HG03103 (cell line): ENCODE results near the gene RFNG.
A peak's percentile ranks its signal among the peaks of the same experiment; 100 is the strongest.
"Not testable (repeated sequence)": the region's sequence is repeated elsewhere in the genome, so short reads cannot be mapped to it uniquely, and the experiment has no call there.

Source experiments
- ATAC-seq: cut with Tn5 transposase; IDR thresholded peaks from one replicate; pipeline ENCODE4 v1.9.1; 2021; ENCODE audit warnings: low read depth; ENCODE audit not compliant: unreplicated experiment

Gene RFNG

DNA sequence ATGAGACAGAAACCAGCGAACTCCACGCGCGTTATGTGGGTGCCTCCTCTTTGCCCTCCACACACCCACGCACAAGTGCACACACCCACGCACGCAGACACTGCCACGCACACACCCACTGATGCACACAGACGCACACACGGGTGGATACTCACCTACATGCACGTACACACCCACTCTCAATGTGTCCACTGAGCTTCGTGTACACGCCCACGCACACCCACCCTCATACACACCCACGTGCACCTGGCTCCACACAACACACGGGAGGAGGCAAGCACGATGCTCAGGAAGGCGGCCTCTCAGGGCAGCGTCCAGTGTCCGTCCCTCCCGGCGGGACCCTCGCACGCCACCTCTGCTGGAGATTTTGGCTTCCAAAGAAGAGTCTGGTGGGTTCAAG, 4.2 kb downstream of the RFNG start:
- ATAC-seq = no peak

DNA sequence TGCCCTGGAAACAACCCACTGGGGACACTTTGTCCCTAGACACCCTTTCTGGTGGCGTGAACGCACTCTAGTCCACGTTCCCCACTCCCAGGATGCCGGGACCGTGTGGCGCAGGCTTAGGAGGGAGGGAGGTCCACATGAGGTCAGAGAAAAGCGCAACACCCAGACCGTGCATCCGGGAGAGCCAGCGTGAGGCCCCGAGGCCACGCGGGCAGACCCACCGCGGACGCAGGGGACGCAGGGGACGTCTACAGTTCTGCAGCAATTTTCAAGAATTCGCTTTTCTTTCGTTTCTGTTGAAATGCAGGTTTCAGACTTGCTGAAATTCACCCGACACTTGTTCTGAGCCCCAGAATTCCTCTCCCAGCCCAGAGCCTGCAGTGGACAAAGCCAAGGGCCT, 4.7 kb downstream of the RFNG start:
- no peak for ATAC-seq

DNA sequence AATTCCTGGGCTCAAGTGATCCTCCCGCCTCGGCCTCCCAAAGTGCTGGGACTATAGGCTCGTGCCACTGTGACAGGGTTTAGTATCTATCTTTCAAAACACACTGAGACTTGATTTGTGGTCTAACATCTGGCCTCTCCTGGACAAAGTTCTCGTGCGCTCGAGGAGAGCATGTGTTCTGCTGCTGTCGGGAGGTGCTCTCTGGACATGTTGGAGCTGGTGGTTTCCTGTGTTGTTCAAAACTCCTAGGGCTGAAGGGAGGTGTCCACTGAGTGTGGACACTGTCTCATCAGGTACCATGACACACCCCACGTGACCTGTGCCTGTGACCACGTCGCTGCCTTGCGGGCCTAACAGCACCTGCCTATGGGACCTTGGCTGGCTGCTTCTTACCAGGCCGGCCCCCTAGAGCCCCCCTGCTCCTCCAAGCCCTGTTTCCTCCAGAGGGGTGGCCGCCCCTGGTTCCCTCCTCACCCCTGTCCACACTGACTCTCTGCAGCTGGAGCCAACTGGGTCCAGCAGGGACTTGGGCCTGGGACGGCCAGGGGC, 5.6 kb downstream of the RFNG start:
- ATAC-seq = no peak

DNA sequence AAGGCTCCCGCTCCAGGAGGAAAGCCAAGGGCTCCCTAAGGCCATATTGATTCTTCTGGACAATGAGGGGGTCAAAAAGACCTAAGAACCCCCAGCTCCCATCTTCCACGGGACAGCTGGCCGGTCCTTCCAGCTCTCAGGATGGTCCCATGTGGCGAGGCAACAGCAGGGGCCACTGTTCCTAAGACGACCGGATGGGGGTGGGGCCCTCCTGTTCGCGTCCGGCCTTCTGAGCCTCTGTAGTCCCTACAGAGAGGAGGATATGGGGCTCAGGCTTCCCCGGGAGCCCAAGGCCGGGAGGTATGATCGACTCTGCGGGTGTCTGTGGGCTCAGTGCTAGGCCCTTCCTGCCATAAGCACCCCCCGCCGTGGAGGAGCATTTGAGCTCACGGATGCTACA, 8.1 kb downstream of the RFNG start:
- ATAC-seq = no peak

DNA sequence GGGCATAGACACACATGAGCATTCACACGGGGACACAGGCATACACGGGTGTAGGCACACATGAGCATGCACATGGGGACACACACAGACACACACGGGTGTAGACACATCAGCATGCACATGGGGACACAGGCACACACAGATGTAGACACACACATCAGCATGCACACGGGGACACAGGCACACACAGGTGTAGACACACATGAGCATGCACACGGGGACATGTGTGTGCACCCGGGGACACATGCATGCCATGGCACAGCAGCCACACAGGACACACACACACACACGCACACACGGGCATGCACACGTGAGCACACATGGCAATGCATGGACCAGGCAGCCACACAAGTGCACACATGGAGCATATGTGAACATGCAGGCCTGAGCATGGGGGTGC, 9.0 kb downstream of the RFNG start:
- no peak for ATAC-seq

DNA sequence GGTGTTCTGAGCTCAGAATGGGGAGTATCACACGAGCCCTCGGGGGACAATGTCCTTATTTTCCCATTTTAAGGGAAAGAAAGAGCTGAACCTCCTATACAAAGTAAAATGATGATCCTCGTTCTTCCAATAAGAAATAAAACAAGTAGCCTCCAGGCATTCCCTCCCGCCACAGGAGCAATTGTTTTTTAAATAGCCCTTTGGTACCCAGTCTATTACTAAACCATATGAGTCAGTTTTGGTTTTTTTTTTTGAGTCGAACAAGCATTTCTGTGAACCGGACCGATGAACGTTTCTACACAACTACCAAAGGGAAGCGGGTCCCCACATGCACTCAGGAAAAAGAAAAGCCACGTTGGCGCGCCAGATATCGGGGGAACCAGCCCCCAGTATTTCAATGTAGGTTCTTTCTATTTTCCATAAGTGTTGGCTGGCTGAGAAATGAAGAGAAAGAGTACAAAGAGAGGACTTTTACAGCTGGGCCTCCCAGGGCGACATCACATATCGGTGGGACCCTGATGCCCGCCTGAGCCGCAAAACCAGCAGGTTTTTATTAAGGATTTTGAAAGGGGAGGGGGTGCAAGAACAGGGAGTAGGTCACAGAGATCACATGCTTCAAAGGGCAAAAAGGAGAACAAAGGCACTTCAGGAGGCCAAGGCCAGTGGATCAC, 10.3 kb downstream of the RFNG start:
- no peak for ATAC-seq

DNA sequence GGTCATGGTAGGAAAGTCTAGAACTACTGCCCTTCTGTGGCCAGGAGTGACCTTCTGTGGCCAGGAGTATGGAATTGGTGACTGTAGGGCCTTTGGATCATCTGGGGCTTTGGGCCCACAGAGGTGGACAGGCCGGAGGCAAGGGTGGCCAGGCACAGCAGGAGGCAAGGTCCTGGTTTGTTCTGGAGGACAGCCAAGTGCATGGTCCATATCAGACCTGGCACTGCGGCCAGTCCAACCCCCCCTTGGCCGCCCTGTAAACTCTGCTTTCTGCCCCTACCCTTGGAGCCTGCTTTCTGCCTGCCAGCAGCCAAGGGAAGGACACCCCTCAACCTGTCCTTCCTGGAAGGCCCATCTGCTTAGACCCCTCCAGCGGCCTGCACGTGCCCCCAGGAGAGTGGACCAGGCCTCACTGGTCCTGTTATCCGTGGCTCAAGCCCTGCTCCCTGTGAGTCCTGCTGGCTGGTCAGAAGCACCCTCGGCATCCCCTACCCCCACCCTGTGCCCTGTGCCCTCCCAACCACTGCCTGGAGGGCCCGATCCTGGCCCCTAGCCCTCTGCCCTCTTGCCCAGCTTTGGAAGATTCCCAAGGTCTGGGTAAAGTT, 11.8 kb downstream of the RFNG start:
- no peak for ATAC-seq

DNA sequence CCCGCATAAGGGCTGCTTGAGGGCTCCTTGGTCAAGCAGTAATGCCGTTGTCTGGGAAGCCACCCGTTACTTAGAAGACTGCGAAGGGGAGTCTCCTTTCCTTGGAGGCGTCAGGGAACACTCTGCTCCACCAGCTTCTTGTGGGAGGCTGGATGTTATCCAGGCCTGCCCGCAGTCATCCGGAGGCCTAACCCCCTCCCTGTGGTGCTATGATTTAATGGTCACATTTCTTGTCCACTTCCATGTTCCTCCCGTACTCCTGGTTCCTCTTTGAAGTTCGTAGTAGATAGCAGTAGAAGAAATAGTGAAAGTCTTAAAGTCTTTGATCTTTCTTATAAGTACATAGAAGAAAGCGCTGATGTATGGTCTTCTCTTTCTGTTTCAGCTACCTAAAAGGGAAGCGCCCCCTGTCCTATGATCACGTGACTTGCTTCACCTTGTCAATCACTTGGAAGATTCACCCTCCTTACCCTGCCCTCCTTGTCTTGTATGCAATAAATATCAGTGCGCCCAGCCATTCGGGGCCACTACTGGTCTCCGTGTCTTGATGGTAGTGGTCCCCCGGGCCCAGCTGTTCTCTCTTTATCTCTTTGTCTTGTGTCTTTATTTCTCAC, 12.7 kb downstream of the RFNG start:
- not testable (repeated sequence) for ATAC-seq

DNA sequence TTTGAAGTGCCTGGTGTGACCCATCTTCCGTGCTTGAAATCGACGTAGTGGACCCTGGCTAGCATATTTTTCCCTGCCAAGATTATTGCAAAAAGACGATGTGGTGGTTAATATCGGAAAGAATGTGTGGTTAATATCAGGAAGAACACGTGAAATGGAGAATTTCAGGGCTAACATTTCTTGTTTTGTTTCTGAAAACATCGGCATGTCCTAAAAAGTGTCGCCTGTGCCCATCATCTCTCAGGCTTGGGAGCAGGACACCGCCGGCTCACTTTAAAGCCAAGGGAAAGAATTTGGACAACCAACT, 13.8 kb downstream of the RFNG start:
- ATAC-seq = no peak

DNA sequence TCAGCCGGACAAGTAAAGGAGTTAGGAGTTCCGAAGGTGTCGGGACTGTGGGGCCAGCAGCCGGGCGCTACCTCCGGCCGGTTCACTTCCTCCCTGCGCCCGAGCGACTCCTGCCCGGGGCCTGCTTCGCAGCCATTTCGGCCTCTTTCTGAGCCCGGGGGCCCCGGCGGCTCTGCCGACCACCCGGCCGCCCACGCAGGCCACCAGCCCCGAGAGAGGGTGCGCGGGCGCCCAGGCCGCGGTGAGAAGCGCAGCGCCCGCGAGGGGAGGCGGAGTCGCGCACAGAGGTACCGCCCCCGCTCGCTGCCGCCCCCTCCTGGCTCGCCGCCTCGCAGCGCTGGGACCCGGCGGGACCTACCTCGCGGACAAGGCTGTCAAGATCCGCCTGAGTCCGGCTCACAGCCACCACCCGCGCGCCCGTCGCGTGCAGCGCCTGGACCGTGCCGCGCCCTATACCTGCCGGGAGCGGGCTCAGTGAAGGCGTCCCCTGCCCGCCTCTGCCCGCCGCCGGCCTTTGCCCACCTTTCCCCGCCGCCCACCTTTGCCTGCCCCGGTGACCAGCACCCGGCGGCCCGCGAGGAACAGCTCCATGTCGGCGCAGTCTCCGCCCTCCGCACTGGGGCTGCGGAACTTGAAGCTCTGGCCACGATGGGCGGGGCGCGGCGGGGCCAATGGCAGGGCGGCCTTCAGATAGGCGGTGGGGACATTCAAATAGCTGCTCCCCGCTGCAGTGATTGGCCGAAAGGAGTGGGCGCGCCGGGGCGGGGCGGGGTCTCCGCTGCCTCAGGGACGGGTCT, 14.3 kb downstream of the RFNG start, which contains the start of gene DCXR:
Gene DCXR (minus strand): TSS at position 606 of the 797 bp plus-strand sequence. CDS start 15 bp downstream, at position 591.
- peak; percentile 74 for ATAC-seq

DNA sequence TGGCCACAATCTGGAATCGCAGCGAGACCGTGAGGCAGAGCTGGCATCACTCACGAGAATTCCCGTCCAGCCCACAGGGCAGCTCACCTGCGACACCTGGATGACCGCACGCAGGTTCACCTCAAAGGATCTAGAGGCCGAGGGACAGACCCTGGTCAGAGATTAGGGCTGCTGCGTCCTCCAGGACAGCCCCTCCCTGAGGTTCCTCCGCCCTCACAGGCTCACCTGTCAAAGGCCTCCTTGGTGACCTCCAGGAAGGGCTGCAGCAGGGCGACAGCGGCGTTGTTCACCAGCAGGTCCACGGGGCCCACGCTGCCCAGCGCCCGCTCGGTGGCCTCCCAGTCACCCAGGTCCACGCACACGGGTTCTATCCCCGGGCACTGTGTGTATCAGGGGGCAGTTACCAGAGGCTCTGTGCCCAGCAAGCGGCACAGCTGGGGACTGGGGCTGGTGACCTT, 14.9 kb downstream of the RFNG start:
- peak; percentile 6 for ATAC-seq

DNA sequence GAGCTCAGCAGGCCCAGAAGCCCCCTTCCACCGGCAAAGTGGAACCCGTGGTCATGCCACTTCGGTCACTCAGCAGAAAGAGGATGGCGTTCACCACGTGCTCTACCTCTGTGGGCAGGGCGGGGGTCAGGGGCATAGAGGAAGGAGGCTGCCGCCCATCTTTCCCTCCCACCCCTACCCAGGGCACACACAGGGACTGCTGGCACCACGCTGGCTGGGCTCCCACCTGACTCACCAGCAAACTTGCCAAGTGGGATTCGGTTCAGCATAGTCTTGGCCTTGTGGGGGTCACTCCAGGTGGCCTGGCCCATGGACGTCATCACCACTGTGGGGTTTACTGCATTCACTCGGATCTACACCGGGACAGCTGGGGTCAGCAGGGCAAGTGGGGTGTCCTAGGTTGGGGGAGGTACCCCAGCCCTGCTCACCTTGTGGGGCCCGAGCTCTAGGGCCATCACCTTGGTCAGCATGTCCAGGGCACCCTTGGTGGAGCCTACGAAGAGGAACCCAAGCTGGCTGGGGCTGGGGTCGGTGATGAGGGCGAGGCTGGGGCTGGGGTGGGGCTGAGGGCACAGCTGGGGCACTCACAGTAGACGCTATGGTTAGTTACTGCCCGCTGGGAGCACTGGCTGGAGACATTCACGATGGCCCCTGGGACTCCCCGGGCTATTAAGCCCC, 15.5 kb downstream of the RFNG start:
- ATAC-seq = no peak

DNA sequence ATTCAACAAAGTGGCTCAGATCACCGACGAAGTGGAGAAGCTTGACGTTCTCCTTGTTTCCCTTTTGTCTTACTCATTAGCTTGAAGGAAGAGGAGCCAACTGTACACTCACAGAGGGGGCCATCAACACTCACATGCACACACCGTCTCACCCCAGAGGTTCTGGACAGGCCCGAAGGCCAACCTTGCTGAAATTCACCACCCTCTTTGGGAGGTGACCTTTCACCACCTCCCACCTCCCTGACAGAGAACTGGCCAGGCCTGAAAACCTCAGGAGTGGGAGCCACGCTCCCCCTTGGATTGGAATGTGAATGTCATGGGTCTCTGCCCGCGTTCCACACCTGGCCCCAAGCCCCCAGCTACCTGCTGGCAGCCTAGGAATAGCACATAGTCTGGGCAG, 16.1 kb downstream of the RFNG start:
- ATAC-seq = no peak

DNA sequence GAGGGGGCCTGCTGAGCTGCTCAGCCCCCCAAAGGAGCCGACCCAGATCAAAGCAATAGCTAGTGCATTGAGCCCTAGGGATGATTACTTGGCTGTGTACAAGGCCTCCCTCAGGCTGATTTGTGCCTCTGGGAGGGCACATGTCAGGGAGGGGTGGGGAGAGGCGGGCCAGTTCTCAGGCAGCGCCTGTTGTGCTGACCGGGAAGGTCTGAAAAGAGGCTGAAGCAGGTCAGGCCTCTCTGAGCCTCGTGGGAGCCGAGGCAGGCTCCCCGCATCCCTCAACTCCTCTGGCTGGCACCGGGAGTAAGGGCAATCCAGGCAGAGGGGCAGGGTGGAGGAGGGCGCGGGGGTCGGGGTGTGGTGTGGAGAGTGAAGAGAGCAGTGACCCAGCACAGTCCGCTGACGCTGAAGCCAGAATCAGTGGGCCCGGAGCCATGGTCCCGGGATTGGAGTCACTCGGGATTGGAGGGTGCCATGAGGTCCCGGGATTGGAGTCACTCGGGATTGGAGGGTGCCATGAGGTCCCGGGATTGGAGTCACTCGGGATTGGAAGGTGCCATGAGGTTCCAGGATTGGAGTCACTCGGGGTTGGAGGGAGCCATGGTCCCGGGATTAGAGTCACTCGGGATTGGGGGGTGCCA, 17.1 kb downstream of the RFNG start:
- ATAC-seq = no peak

DNA sequence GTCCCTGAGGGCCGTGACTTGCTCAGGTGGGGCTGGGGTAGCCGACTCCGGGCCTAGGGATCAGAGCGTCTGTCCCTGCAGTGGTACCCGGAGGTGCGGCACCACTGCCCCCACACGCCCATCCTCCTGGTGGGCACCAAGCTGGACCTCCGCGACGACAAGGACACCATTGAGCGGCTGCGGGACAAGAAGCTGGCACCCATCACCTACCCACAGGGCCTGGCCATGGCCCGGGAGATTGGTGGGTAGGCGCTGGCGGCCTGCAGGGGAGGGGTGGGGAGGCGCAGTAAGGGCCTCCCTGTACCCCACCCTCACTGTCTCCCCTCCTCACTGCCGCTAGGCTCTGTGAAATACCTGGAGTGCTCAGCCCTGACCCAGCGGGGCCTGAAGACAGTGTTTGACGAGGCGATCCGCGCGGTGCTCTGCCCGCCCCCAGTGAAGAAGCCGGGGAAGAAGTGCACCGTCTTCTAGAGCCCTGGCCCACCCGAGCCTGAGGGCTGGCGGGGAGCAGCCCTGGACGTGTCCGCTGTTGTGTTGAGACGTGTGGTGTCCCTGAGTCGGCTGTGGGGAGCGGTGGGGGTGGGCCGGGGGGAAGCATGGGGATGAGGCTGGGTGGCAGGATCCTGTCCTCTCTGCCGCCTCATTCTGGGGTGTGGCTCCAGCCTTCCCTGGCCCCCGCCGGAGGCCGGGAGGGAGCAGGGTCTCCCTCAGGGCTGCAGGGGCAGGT, 18.1 kb downstream of the RFNG start:
- ATAC-seq = no peak

DNA sequence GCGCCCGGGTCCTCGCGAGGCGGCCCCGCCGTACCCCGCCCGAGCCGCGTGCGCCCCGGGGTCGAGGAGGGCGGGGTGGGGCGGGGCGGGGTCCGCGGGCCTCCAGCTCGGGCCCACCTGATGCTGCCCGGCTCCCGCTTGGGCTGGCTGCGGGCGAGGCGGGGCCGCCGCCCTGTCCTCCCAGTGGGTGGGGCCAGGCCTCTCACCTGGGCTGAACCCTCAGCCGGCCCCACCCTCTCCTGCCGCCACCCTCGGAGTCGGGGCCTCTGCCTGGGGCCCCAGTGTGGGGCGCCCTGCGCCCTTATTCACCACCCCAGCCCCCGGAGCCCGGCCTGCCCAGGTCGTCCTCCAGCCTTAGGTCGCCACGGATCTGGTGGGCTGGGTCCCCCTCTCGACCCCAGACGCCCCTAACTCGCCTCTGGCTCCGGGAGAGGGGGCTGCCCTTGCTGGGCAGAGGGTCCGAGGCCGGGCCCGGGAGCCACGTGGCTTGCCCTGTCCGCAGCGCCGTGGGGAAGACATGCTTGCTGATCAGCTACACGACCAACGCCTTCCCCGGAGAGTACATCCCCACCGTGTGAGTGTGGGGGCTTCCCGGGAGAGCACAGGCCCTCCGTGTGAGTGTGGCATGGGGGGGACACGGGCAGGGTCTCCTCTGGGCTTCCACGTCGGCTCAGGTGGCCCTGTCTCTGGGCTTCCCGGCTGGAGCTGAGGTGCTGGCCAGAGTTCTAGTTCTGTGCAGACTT, 19.6 kb downstream of the RFNG start:
- no peak for ATAC-seq

DNA sequence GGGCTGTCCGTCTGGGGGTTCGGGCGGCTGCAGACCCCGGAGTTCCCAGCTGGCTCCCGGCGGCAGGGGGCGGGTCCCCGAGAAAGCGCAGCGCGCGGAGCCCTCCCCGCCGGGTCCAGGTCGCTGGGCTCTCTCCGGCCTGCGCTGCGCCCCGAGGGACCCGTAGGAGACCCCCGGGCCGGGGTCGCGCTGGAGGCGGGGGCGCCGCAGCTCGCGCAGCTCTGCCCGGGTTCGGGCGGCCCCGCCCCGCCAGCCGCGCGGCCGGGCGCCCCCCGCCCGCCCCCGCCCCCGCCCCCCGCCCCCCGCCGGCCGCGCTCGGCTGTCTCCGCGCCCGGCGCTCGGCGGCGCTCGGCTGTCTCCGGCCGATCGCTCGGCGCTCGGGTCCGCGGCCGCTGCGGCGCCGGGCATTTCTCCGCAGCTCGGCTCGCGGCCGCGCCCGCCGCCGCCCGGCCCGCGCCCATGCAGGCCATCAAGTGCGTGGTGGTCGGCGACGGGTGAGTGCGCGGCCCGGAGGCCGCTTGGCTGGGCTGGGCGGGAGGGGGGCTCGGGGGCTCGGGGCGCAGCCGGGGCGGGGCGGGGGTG, 20.2 kb downstream of the RFNG start, which contains the start of gene RAC3:
Gene RAC3 (plus strand): TSS at position 376 of the 582 bp plus-strand sequence. CDS start 84 bp downstream, at position 460.
- no peak for ATAC-seq
